Stimulated activated CD8-positive, alpha-beta memory T cell treated with anti-CD3 and anti-CD28 coated beads, Interleukin-7, amount 100 ng/mL, for 1 hour (primary cell): ENCODE results near the gene CLIP3.
"Not testable (repeated sequence)": the region's sequence is repeated elsewhere in the genome, so short reads cannot be mapped to it uniquely, and the experiment has no call there.

Experiments used
- DNase-seq, 2 donors: peaks; one replicate each; pipeline ENCODE4 v3.0.0-alpha.2; 2020; ENCODE audit warnings: low read depth in 2 of 2

CLIP3 gene

GRCh38 chr19:36047835-36048234 lies 15.2 kb upstream of the CLIP3 start:
- DNase-seq: no peak

GRCh38 chr19:36046443-36047050 lies 13.9 kb upstream of the CLIP3 start:
- no peak for DNase-seq

DNA sequence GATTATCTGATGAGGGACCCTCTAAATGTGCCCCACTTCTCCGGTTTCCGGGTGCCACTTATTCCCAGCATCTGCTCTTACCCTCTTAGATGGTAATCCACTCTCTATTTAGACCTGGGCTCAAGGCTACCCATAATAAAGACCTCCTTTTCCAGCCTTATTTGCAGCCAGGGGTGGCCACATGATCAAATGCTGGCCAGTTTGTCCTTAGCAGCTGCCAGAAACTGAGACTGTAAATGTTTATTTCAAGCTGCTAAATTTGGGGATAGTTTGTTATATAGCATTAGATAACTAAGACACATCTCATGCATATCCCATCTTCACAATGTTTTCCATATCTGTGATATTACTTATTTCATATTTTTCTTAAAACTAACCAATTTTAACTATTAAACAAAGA lies 11.3 kb upstream of the CLIP3 start:
- no peak for DNase-seq

DNA sequence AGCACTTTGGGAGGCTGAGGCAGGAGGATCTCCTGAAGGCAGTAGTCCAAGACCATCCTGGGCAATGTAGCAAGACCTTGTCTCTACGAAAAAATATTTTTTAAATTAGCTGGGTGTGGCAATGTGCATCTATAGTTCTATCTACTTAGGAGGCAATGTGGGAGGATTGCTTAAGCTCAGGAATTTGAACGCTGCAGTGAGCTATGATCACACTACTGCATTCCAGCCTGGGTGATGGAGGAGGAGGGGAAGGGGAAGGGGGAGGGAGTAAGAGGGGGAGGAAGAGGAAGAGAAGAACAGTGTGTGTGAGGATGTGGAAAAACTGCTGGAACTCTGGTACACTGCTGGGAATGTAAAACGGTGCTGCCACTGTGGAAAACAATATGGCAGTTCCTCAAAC lies 9.2 kb upstream of the CLIP3 start:
- DNase-seq: no peak

DNA sequence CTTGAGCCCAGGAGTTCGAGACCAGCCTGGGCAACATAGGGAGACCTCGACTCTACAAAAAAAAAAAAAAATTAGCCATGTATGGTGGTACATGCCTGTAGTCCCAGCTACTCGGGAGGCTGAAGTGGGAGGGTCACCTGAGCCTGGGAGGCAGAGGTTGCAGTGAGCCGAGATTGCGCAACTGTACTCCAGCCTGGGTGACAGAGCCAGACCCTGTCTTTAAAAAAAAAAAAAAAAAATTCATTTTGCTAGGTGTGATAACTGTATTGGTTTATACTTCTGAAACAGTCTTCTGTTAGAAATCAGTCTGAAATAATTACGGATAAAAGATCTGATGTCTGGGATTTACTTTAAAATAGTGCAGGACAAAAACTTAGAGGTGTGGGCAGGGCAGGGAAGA lies 8.4 kb upstream of the CLIP3 start:
- DNase-seq: not testable (repeated sequence)

DNA sequence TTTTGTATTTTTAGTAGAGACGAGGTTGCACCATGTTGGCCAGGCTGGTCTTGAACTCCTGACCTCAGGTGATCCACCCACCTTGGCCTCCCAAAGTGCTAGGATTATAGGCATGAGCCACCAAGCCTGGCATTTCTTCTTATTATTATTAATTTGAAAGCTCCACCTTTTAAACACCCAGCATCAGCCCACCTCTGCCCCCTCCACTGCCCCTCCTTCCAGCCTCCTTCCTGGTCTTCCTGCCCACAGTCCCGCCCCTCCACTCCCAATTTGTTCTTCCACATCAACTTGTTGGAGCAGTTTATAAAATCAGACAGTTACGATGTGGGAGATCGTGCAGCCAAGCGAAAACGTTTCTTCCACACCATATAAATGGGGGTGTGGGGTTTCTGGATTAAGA lies 7.8 kb upstream of the CLIP3 start:
- DNase-seq: no peak

GRCh38 chr19:36031308-36031707 lies 1.4 kb downstream of the CLIP3 start:
- DNase-seq: no peak

DNA sequence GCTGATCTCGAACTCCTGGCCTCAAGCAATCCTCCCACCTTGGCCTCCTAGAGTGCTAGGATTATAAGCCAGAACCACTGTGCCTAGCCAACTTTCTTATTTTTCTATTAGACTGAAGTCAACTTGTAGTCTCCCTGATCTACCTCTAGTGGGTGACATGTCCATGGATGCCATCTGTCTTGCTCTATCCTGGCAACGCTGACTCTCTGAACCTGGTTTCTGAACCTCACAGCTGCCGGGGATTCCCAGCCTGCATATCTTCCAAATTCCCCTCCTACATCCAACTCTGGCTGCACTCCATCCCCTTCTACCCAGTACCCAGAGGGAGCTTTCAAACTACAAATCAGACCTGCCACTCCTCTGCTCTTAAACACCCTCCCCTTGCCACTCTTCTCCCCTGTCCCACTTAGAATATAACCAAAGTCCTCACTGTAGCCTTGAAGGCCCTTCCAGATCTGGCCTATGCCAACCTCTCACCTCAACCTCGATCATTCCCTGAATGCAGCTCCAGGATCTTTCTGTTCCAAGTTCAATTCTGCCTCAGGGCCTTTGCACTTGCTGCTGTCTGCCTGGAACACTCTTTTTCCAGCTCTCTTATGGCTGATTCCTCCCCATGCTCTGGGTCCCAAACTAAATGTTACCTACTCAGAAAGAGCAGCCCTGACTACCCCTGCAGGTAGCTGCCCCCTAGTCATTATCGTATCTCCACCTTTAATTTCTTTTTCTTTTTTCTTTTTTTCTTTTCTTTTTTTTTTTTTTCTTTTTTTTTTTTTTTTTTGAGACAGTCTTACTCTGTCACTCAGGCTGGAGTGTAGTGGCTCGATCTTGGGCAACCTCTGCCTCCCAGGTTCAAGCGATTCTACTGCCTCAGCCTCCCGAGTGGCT lies 2.2 kb downstream of the CLIP3 start:
- DNase-seq: no peak

DNA sequence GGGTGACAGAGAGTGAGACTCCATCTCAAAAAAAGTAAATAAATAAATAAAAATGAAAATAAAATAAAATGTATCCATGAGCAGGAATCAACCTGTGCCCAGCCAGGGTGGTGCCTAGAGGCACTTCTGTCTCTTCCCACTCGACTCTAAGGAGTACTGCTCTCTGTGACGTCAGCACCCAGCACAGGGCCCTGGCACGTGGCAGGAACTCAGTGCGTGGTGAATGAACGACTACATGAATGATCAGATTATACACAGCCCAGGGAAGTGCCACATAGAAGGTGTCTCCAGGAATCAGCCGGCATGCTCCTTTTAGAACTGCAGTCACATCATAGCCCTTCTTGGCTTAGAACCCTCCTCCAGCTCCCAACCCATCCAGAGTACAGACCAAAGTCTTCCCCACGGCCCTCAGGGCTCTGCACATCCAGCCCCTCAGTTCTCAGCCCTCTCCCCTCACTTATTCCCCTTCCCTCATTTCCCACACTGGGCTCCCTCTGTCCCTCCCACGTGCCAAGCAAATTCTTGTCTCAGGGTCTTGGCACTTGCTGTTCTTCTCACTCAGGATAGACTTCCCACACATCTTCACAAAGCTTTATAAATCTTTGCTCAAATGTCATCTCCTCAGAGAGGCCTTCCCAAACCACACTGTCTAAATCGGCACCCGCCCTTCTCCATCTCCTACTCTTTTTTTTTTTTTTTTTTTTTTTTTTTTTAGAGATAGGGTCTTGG lies 4.2 kb downstream of the CLIP3 start:
- DNase-seq: no peak

DNA sequence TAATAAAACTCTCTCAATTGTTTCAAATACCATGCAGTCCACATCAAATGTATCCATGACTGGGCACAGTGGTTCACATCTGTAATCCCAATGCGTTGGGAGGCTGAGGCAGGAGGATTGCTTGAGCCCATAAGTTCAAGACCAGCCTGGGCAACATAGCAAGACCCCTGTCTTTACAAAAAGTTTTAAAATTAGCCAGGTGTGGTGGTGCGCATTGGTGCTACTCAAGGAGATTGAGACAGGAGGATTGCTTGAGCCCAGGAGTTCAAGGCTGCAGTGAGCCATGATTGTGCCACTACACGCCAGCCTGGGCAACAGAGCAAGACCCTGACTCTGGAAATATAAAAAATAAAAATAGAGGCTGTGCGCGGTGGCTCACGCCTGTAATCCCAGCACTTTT lies 5.0 kb downstream of the CLIP3 start:
- no peak for DNase-seq

- no peak for DNase-seq
These were observed 6.4 kb downstream of the CLIP3 start for GRCh38 chr19:36026091-36026876.

DNA sequence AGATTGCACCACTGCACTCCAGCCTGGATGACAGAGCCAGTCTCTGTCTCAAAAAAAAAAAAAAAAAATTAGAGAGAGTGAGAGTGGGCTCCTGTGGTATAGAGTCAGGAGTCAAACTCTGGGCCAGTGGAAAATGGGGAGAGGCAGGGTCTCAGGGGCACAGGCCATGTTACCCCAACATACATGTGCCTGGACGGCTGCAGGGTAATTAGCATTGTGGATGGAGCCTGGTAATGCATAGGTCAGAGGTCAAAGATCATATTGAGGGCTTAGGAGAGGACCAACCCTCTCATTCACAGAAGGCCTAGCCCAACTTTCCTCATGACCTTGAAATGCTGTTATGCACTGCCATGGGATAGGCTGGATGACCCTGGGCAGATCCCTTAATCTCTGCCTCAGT lies 7.1 kb downstream of the CLIP3 start:
- DNase-seq: no peak

DNA sequence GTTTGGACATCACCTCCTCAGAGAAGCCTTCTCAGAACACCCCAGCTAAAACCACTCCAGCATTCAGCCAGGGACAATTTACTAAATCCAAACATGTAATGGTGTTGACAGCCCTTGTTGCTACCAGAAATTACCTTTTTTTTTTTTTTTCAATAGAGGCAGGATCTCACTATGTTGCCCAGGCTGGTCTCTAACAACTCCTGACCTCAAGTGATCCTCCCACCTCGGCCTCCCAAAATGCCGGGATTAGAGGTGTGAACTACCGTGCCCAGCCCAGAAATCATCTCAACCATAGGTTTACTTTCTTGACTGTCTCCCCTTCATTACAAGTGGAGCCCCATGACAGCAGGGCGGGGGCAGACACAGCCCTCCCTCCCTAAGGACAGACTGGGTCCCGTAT lies 9.2 kb downstream of the CLIP3 start:
- DNase-seq: no peak

DNA sequence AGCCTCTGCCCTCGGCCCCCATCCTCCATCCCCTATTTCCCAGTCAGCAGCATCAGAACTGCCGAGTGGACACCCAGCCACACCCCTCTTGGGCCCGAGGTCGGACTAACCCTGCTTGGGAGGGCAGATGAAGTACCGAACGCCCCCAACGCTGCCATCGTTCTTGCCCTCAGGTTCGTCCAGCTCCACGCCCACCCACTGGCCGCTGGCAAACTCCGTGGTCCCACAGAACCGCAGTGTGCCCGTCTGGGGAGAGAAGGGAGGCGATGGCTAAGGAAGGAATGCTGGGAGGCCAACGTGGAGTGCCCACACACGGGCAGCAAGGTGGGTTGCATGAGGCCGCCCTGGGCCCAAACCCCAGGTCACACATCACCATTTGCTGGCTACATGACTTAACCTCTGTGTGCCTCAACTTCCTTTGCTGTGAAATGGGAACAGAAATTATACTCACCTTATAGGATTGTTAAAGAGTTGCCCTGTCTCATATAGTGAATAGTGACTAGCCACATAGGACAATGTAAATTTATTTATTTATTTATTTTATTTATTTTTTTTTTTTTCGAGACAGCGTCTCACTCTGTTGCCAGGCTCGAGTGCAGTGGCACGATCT lies 13.5 kb downstream of the CLIP3 start:
- no peak for DNase-seq

- peak; percentile 96 to 98 for DNase-seq
These were observed 18.4 kb downstream of the CLIP3 start, which contains the start of gene ALKBH6 for GRCh38 chr19:36014012-36014924. Gene ALKBH6 (minus strand): TSS chr19:36014213. CDS start chr19:36013397, 816 bp downstream.

DNA sequence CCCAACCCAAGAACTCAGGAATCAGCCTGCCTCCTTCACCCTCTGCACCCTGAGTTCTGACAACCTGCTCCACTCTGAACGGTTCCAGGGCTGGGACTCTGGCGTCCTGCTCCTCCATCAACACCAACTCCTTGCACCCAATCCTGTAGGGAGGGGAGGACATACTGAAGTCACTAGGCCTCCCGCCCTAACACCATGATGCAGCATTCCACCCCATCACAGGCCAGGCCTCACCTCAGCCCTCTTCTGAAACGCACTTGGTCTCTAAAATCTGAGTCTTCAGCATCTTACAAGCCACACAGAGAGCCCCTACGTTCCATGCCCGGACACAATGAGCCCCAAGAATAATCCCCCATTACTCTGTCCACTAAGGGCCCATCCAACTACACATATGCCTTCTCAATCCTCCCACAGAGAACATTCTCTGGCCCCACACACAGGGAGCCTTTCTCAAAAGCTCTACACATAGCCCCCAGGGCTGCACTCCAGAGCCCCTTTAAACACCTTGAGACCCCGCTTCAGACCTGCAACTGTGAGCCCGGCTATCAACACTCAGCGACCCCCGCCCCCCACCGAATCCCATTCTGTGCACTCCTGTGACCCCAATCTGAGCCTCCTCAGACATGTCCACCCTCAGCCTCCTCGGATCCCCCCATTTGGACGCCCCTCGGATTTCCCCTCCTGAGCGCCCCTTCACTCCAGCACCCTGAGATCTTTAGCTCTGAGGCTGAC lies 19.2 kb downstream of the CLIP3 start:
- no peak for DNase-seq

GRCh38 chr19:36010402-36010801 lies 22.3 kb downstream of the CLIP3 start:
- no peak for DNase-seq

GRCh38 chr19:36009633-36010379 lies 22.9 kb downstream of the CLIP3 start:
- DNase-seq: no peak

DNA sequence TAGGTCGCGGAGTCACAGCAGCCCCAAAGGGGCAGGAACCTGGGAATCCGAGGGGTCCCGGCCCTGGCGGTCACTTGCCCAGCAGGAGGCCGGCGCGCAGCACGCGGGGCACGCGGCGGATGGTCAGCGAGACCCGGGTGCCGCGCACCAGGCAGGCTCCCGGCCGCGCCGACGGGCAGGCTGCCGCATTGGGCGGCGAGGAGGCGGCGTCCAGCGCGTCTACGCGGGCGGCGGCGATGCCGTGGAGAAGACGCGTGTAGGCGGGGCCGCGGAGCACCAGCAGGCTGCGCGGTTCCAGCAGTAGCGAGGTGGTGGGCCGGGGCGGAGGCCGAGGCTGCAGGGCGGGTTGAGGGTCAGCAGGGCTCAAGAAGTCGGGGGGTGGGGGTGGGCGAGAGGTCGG lies 23.5 kb downstream of the CLIP3 start:
- DNase-seq: no peak
